ENCODE data around the gene SOX15. TPM values are rescaled to one million over a fixed set of nuclear protein-coding genes. Genes with fewer than 3 reads are reported as not detected.

Gene SOX15
- total and polyA plus RNA-seq, 2 of the 4 experiments (the other 2 are of a cell fraction), result 0.18 to 0.62 TPM

DNA sequence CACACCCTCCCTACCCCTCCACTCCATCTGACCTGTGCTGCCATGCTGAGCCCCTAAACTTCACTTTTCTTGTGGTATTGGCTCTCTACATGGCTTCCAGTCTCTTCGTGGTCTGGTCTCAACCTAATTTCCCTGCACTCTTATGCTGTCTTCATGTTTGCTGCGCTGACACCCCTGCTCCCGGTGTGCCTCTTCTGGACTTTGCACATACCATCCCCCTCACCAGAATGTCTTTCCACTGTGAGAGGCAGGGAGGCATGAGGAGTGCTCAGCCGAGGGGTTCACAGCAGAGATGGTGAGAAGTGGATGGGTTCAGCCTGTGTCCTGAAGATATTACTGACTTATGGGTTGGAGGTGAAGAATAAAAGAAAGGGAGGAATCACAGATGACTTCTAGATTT lies 38.5 kb downstream of the SOX15 start:
- no peak overlapping the region for H2AFZ ChIP-seq (replicated peaks; ENCODE audit: low read length, poor library complexity)
- H2AK5ac ChIP-seq (ENCODE audit: low read depth, low read length), result no peak overlapping the region; the same call in 1 of the 2 replicates
- H3K9ac ChIP-seq (ENCODE audit: low read depth, low read length), result no peak overlapping the region
- H3K4ac ChIP-seq (ENCODE audit: low read depth, low read length), result no peak overlapping the region
- peaks cover 0 to 13% of the 10 kb centered on the region in 2 experiments; a peak in 2 of 4 replicates for H3K79me1 ChIP-seq (ENCODE audit: low read depth in 1 of 2, low read length in 2 of 2)
- H3K27me3 ChIP-seq (ENCODE audit: control insufficient read depth, insufficient read depth, low read length), result no peaks in the 10 kb centered on the region
- no peak for DNase-seq
- H3K9me1 ChIP-seq (ENCODE audit: insufficient read depth, low read length), result peaks cover 5% of the 10 kb centered on the region; the same call in 1 of the 2 replicates
- no peak overlapping the region for H4K5ac ChIP-seq (ENCODE audit: low read depth, low read length)
- no peak overlapping the region for H3K4me3 ChIP-seq (ENCODE audit: insufficient read depth, low read depth, low read length)
- H2BK20ac ChIP-seq (ENCODE audit: low read depth, low read length), result no peak overlapping the region
- dilution Hi-C loops (cut with HindIII; ENCODE audit: low sequenced_read_pairs, unreplicated experiment) (no loop called here), intact Hi-C loops (cut with micrococcal nuclease) (no loop called here), in situ Hi-C loops (cut with MboI; ENCODE audit: low sequenced_read_pairs) (loop anchor here (5.0 to 10.0 kb wide), 2 partner anchors 39 to 197 kb away; partner anchors contain the start of genes KCTD11 and TMEM95)
- peaks cover 4% of the 10 kb centered on the region; the same call in 1 of the 2 replicates for H3K36me3 ChIP-seq (ENCODE audit: control insufficient read depth, insufficient read depth, low read length)
- ATAC-seq (ENCODE audit: low read depth), result no peak
- H3K18ac ChIP-seq (ENCODE audit: low read depth, low read length), result no peak overlapping the region
- no peak overlapping the region for H2BK5ac ChIP-seq (ENCODE audit: low read depth, low read length, poor library complexity, severe bottlenecking)
- H3K14ac ChIP-seq (replicated peaks; ENCODE audit: low read depth, low read length), result no peak overlapping the region
- no peak overlapping the region for H2BK15ac ChIP-seq (ENCODE audit: low read depth, low read length)
- no peaks in the 10 kb centered on the region for H3K9me3 ChIP-seq (ENCODE audit: control insufficient read depth, insufficient read depth, low read length)
- ChIA-PET POLR2A (ENCODE audit: unreplicated experiment) (no interaction called here), CTCF (no interaction called here)
- H4K8ac ChIP-seq (ENCODE audit: low read depth in 2 of 2, low read length in 2 of 2), result no peak overlapping the region
- no TSS peak for BruUV-seq (replicated peaks)
- H3K4me2 ChIP-seq (ENCODE audit: low read depth, low read length), result no peak overlapping the region
- no peak overlapping the region for H4K91ac ChIP-seq (ENCODE audit: insufficient read depth, low read depth, low read length)
- H4K20me1 ChIP-seq (ENCODE audit: insufficient read depth, low read length), result no peaks in the 10 kb centered on the region
- WGBS, 2 experiments (ENCODE audit: extremely low coverage in 2 of 2, insufficient read length in 1 of 2), result 75% methylated on average over 1 of the region's 4 CpGs; no CpG with 5 or more reads in 1 of the 2 experiments
- no peak overlapping the region for H2BK120ac ChIP-seq (ENCODE audit: low read depth, low read length)
- no peak overlapping the region for H2AK9ac ChIP-seq (replicated peaks; ENCODE audit: low read depth, low read length, poor library complexity)
- H3K27ac ChIP-seq (ENCODE audit: insufficient read depth, low read length), result no peak overlapping the region
- H3K4me1 ChIP-seq (ENCODE audit: control insufficient read depth, insufficient read depth, low read length), result peaks cover 8% of the 10 kb centered on the region
- TF ChIP-seq MXI1 (IDR thresholded peaks at IDR 0.05; ENCODE audit: borderline replicate concordance, low read depth, low read length), result no peak
- TF ChIP-seq, protein P1, sequence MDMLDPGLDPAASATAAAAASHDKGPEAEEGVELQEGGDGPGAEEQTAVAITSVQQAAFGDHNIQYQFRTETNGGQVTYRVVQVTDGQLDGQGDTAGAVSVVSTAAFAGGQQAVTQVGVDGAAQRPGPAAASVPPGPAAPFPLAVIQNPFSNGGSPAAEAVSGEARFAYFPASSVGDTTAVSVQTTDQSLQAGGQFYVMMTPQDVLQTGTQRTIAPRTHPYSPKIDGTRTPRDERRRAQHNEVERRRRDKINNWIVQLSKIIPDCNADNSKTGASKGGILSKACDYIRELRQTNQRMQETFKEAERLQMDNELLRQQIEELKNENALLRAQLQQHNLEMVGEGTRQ (IDR thresholded peaks at IDR 0.05; ENCODE audit: low read depth, low read length), result no peak
- TF ChIP-seq RCOR1 (IDR thresholded peaks at IDR 0.05; ENCODE audit: insufficient replicate concordance, low read length), result no peak
- no peak for TF ChIP-seq FOS (IDR thresholded peaks at IDR 0.05; ENCODE audit: low read depth, low read length)
- no peak for TF ChIP-seq MAZ (IDR thresholded peaks at IDR 0.05; ENCODE audit: borderline replicate concordance, low read depth, low read length)
- no peak for TF ChIP-seq CEBPB (IDR thresholded peaks at IDR 0.05; ENCODE audit: low read depth, low read length)
- TF ChIP-seq MAFK (IDR thresholded peaks at IDR 0.05; ENCODE audit: low read depth, low read length), result no peak
- no peak for TF ChIP-seq CHD1 (IDR thresholded peaks at IDR 0.05; ENCODE audit: low read depth, low read length)
- TF ChIP-seq BHLHE40 (IDR thresholded peaks at IDR 0.05; ENCODE audit: low read depth, low read length), result no peak
- no peak overlapping the region for H3K56ac ChIP-seq (ENCODE audit: extremely low read depth, insufficient read depth, low read length)
- no peak overlapping the region; the same call in 1 of the 2 replicates for H3K23ac ChIP-seq (ENCODE audit: low read depth, low read length)
